HEK293T (cell line): ENCODE data around the gene ADPRHL1.
"Not testable (repeated sequence)": the region's sequence is repeated elsewhere in the genome, so short reads cannot be mapped to it uniquely, and the experiment has no call there.

ENCODE experiments used
- CTCF ChIA-PET: fragments of 350-600 bp; formaldehyde crosslinking; extraction: SDS; loops from one replicate; lab custom pipeline; 2021; ENCODE audit warnings: antibody characterized with exemption, inconsistent platforms; lab: Yijun Ruan, JAX
- POLR2A ChIA-PET: fragments of 350-600 bp; formaldehyde crosslinking; extraction: SDS; loops from one replicate; lab custom pipeline; 2020; ENCODE audit warnings: antibody characterized with exemption, inconsistent platforms; lab: Yijun Ruan, JAX
- DNase-seq: peaks from one replicate; pipeline ENCODE4 v3.0.0; 2012; ENCODE audit warnings: mixed read lengths; ENCODE audit errors: extremely low spot score
- ARNT ChIP-seq: fragments of 450-650 bp; IDR thresholded peaks from 2 replicates; pipeline ENCODE4 v1.6.1; 2017; ENCODE audit warnings: mild to moderate bottlenecking
- BHLHE40 ChIP-seq: fragments of 450-650 bp; IDR thresholded peaks from 2 replicates; pipeline ENCODE4 v1.6.1; 2016; ENCODE audit warnings: mild to moderate bottlenecking, moderate library complexity, borderline replicate concordance
- CTBP1 ChIP-seq: fragments of 450-650 bp; IDR thresholded peaks from 2 replicates; pipeline ENCODE4 v1.6.1; 2016; ENCODE audit warnings: borderline replicate concordance
- ELF4 ChIP-seq: fragments of 450-650 bp; IDR thresholded peaks from 2 replicates; pipeline ENCODE4 v1.6.1; 2017; ENCODE audit warnings: antibody characterized with exemption
- FOXA1 ChIP-seq: fragments of 450-650 bp; IDR thresholded peaks from 2 replicates; pipeline ENCODE4 v1.6.1; 2016; ENCODE audit warnings: mild to moderate bottlenecking
- FOXK2 ChIP-seq: fragments of 450-650 bp; IDR thresholded peaks from 2 replicates; pipeline ENCODE4 v1.6.1; 2016; ENCODE audit warnings: mild to moderate bottlenecking
- FOXM1 ChIP-seq: fragments of 450-650 bp; IDR thresholded peaks from 2 replicates; pipeline ENCODE4 v1.6.1; 2017; ENCODE audit warnings: mild to moderate bottlenecking, borderline replicate concordance
- HDGF ChIP-seq: fragments of 450-650 bp; IDR thresholded peaks from 2 replicates; pipeline ENCODE4 v1.6.1; 2017; ENCODE audit warnings: antibody characterized with exemption, borderline replicate concordance
- L3MBTL2 ChIP-seq: fragments of 450-650 bp; conservative IDR thresholded peaks from 2 replicates; pipeline ENCODE4 v1.6.1; 2016; ENCODE audit warnings: mild to moderate bottlenecking
- LEF1 ChIP-seq: fragments of 450-650 bp; IDR thresholded peaks from 2 replicates; pipeline ENCODE4 v1.6.1; 2017; ENCODE audit warnings: mild to moderate bottlenecking, borderline replicate concordance
- NFRKB ChIP-seq: fragments of 450-650 bp; IDR thresholded peaks from 2 replicates; pipeline ENCODE4 v1.6.1; 2016; ENCODE audit warnings: mild to moderate bottlenecking, moderate library complexity
- SP1 ChIP-seq: fragments of 450-650 bp; IDR thresholded peaks from 2 replicates; pipeline ENCODE4 v1.6.1; 2017
- SUZ12 ChIP-seq: fragments of 450-650 bp; IDR thresholded peaks from 2 replicates; pipeline ENCODE4 v1.6.1; 2016; ENCODE audit warnings: mild to moderate bottlenecking
- TARDBP ChIP-seq: fragments of 450-650 bp; IDR thresholded peaks from 2 replicates; pipeline ENCODE4 v1.6.1; 2016
- ZNF384 ChIP-seq: fragments of 450-650 bp; IDR thresholded peaks from 2 replicates; pipeline ENCODE4 v1.6.1; 2016
- TF ChIP-seq, protein P1 (sequence below): fragments of 450-650 bp; IDR thresholded peaks from 2 replicates; pipeline ENCODE4 v1.6.1; 2016

Gene ADPRHL1

DNA sequence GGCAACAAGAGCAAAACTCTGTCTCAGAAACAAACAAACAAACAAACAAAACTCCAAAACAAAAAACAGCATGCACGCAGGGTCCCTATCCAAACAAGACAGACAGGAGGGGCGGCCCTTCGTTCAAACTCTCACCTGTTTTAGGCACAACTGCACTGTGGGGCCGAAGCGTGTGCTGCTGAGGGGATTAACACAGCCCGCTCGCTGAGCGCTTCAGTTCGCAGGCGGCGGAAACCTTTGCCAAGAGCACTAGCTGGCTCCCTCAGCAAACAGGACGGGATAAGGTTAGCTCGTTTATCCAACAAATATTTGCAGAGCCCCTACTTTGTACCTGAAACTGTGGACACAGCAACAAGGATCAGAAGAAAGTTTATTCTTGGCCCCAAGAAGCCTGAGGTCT is 1.6 kb upstream of the ADPRHL1 start:
- CTCF ChIA-PET: no interaction called here
- TF ChIP-seq FOXA1 (no peak), NFRKB (no peak), FOXK2 (no peak), FOXM1 (no peak), SUZ12 (no peak), HDGF (no peak), SP1 (no peak), TARDBP (no peak), BHLHE40 (no peak), L3MBTL2 (no peak), LEF1 (no peak), ARNT (no peak), ZNF384 (no peak), CTBP1 (no peak), ELF4 (no peak)
- TF ChIP-seq, protein P1, sequence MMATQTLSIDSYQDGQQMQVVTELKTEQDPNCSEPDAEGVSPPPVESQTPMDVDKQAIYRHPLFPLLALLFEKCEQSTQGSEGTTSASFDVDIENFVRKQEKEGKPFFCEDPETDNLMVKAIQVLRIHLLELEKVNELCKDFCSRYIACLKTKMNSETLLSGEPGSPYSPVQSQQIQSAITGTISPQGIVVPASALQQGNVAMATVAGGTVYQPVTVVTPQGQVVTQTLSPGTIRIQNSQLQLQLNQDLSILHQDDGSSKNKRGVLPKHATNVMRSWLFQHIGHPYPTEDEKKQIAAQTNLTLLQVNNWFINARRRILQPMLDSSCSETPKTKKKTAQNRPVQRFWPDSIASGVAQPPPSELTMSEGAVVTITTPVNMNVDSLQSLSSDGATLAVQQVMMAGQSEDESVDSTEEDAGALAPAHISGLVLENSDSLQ: no peak
- no peak for DNase-seq
- POLR2A ChIA-PET: interaction anchor here (0.5 kb wide), 1 partner anchor 38 kb away, joined by 3 read pairs; no protein-coding TSS in a partner anchor

DNA sequence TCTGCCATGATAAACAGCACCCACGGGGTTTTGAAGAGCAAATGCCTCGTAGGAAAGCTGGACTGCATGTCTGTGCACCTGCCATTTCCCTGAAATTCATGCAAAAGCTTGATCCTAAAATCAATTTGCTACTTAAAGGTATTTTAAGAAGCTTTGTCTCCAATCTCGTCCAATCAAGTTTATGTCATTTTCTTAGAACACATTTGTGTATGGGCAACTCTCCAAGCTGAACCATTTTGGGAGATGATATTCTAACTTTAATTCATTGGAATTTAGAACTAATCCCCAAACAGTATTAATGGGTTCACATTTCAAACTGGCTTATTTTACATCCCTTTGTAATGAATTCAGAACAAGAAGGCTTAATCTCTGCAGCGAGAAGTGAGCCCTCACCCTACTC is 822 bp downstream of the ADPRHL1 start:
- no peak for TF ChIP-seq SP1
- TF ChIP-seq FOXM1: no peak
- TF ChIP-seq BHLHE40: no peak
- TF ChIP-seq FOXK2: no peak
- no peak for TF ChIP-seq FOXA1
- TF ChIP-seq, protein P1: no peak
- no peak for TF ChIP-seq CTBP1
- no peak for TF ChIP-seq ZNF384
- no peak for TF ChIP-seq L3MBTL2
- TF ChIP-seq TARDBP: no peak
- no peak for TF ChIP-seq NFRKB
- no peak for TF ChIP-seq ARNT
- TF ChIP-seq LEF1: no peak
- ChIA-PET POLR2A (no interaction called here), CTCF (interaction anchor here (0.5 to 1.9 kb wide), 4 partner anchors 14 to 178 kb away, joined by 3 to 6 read pairs (median 4); no protein-coding TSS in a partner anchor)
- no peak for DNase-seq

DNA sequence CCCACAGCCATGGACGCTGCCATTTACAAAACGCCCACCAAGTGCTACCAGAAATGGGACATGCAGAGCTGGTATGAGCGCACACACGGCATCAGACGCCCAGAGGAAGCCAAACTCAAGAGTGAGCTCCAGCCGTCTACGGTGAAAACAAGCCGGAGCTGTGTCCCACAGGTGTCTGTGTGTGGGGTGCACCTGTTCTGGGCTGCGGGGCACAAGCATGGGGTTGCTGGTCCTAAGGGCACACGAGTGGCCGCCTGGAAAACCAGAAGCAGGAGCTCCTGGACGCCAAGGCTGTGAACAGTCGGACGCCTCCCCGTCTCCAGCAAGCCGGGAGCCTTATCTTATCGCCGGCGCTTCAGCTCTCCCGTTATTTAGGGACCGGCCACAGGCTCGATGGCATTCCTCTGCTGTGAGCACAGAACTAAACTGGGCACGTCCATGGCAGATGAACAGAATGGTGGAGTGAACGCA is 1.3 kb downstream of the ADPRHL1 start:
- POLR2A ChIA-PET: no interaction called here
- TF ChIP-seq ZNF384: no peak
- TF ChIP-seq FOXM1: no peak
- DNase-seq: no peak
- CTCF ChIA-PET: interaction anchor here (0.5 to 1.9 kb wide), 5 partner anchors 11 to 177 kb away, joined by 3 to 6 read pairs (median 4); no protein-coding TSS in a partner anchor

DNA sequence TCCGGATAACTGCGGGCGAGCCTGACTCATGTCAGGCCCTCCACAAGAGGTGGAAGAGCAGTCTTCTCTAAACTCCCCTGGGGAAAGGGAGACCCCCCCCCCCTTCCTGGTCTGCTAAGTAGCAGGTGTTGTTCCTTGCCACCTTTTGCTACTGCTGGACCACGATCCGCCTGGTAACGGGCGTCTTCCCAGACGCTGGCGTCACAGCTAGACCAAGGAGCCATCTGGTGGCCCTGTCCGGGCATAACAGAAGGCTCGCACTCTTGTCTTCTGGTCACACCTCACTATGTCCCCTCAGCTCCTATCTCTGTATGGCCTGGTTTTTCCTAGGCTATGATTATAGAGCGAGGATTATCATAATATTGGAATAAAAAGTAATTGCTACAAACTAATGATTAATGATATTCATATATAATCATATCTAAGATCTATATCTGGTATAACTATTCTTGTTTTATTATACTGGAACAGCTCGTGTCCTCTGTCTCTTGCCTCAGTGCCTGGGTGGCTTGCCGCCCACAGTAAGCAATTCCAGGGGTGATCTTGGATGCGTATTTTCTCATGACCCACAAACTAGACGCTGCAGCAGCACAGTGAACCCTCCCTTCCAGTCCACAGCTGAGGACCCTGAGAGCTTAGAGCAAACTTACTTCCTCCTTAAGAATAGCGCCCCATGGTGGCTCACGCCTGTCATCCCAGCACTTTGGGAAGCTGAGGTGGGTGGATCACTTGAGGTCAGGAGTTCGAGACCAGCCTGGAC is 2.2 kb downstream of the ADPRHL1 start:
- POLR2A ChIA-PET, DNase-seq: not testable (repeated sequence)
- CTCF ChIA-PET: interaction anchor here (0.7 to 1.9 kb wide), 3 partner anchors 12 to 508 kb away, joined by 3 to 6 read pairs (median 5); no protein-coding TSS in a partner anchor

DNA sequence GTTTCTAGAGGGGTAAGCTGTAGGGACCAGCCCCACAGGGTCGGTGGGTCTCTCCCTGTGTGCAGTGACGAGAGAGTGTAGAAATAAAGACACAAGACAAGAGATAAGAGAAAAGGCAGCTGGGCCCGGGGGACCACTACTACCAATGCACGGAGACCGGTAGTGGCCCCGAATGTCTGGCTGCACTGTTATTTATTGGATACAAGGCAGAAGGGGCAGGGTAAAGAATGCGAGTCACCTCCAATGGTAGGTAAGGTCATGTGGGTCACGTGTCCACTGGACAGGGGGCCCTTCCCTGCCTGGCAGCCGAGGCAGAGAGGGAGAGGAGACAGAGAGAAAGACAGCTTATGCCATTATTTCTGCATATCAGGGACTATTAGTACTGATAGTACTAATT is 2.9 kb downstream of the ADPRHL1 start:
- POLR2A ChIA-PET, DNase-seq, CTCF ChIA-PET: not testable (repeated sequence)

DNA sequence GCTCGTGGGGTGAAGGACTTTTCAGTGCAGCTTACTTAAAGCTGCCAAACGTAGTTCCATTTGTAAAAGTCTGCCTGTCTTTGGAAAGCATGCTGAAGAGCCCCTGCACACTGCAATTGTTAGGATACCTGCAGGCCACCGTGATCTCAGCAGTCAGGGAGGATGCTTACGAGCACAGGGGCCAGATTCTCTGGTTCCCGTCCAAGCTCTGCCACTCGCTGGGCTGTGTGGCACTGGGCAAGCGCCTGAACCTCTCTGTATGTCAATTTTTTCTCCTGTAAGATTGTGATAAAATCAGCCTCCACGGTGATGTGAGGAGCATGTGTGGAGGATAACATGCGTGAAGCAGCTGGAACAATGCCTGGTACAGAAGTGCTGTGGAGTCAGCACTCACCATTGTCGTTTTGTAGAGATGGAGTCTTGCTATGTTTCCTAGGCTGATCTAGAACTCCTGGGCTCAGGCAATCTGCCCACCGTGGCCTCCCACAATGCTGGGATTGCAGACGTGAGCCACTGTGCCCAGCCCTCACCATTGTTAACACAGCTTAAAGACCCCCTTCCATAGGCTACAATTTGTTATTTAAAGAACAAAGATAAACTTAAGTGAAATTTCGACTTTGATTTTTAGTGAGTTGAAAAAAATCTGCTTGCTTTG is 3.5 kb downstream of the ADPRHL1 start:
- POLR2A ChIA-PET: no interaction called here
- DNase-seq: no peak
- TF ChIP-seq, protein P1: no peak
- TF ChIP-seq L3MBTL2 (no peak), ARNT (no peak), FOXK2 (no peak), TARDBP (no peak), BHLHE40 (no peak), LEF1 (no peak), ZNF384 (no peak), CTBP1 (no peak), SP1 (no peak), SUZ12 (no peak), FOXA1 (no peak), ELF4 (no peak), HDGF (no peak), FOXM1 (no peak), NFRKB (no peak)
- CTCF ChIA-PET: no interaction called here
